ENCODE results near the gene ENPP6. TPM values are rescaled to one million over a fixed set of nuclear protein-coding genes. Genes with fewer than 3 reads are reported as not detected.

ENPP6 gene
- total RNA-seq, 3 donors from 2014 or later (not counting 1 experiment from before 2014, with no cell fraction given), result 0.23 TPM; not detected in 2

DNA sequence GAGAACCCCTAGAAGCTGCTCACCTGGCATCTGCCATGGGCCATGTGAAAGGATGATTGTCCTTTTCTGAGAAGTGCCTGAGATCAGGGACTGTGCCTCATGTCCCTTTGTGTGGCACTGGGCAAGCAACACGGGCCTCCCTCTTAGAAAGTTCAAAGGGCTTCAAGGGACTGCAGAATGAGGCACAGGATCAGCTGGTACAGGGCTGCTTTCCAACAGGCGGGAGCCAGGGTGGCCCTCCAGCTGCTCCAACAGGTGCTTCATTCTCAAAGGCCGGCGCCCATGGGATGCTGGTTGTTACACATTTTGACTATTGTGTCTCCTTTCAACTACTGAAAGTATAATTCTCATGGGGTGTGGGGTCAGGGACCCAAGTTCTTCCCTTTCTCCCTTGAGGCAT is 114.7 kb downstream of the ENPP6 start:
- no peak for ATAC-seq
- no peak for TF ChIP-seq CTCF (IDR thresholded peaks at IDR 0.05)
- no peak for DNase-seq
- H3K36me3 Mint-ChIP-seq, result no peaks in the 10 kb centered on the region
- no peaks in the 10 kb centered on the region for H3K36me3 ChIP-seq (ENCODE audit: control insufficient read depth, insufficient read depth, low read length)
- no peak overlapping the region for H3K4me3 ChIP-seq (ENCODE audit: low read length)
- peaks cover 0 to 7% of the 10 kb centered on the region in 2 donors for H3K27me3 Mint-ChIP-seq (ENCODE audit: low read depth in 2 of 2)
- H3K27ac ChIP-seq (ENCODE audit: low read length), result no peak overlapping the region
- H3K27me3 ChIP-seq (ENCODE audit: control insufficient read depth, insufficient read depth, low read length), result no peaks in the 10 kb centered on the region
- no peak overlapping the region for H3K27ac Mint-ChIP-seq
- intact Hi-C loops (cut with micrococcal nuclease), result no loop called here
- H3K4me1 ChIP-seq (ENCODE audit: control insufficient read depth, insufficient read depth, low read length), result no peaks in the 10 kb centered on the region
- no peaks in the 10 kb centered on the region for H3K9me3 ChIP-seq (ENCODE audit: control insufficient read depth, insufficient read depth, low read length)
- H3K4me3 Mint-ChIP-seq, result no peak overlapping the region
- WGBS (ENCODE audit: insufficient coverage), result 85% methylated on average over 4 of the region's 4 CpGs
- H3K9me3 Mint-ChIP-seq, result no peaks in the 10 kb centered on the region
- peaks cover 0 to 3% of the 10 kb centered on the region in 2 donors for H3K4me1 Mint-ChIP-seq

DNA sequence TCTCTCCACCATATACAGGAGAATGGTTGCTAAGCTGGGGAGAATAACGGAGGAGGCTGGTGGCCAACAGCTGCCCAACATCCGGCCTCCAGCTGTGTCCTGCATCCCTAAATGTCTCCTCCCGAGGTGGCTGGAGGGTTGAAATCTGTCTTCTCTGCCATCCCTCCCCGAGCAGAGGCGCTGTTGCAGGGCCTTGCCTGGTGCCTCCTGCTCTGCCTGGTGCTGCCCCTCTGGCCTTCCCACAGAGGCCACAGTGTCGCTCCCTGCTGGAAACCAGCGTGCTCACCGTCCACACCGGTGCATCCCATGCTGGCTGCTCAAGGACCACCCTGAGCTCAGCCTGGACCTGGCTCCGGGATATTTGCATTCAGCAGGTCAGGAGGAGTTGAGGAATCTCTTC is 115.2 kb downstream of the ENPP6 start:
- H3K27ac Mint-ChIP-seq, result no peak overlapping the region
- no peaks in the 10 kb centered on the region for H3K4me1 ChIP-seq (ENCODE audit: control insufficient read depth, insufficient read depth, low read length)
- no peaks in the 10 kb centered on the region for H3K27me3 ChIP-seq (ENCODE audit: control insufficient read depth, insufficient read depth, low read length)
- H3K9me3 ChIP-seq (ENCODE audit: control insufficient read depth, insufficient read depth, low read length), result no peaks in the 10 kb centered on the region
- peaks cover 0 to 3% of the 10 kb centered on the region in 2 donors for H3K4me1 Mint-ChIP-seq
- H3K4me3 Mint-ChIP-seq, result no peak overlapping the region
- H3K36me3 Mint-ChIP-seq, result no peaks in the 10 kb centered on the region
- peaks cover 0 to 7% of the 10 kb centered on the region in 2 donors for H3K27me3 Mint-ChIP-seq (ENCODE audit: low read depth in 2 of 2)
- no peak overlapping the region for H3K27ac ChIP-seq (ENCODE audit: low read length)
- intact Hi-C loops (cut with micrococcal nuclease), result no loop called here
- no peak overlapping the region for H3K4me3 ChIP-seq (ENCODE audit: low read length)
- H3K36me3 ChIP-seq (ENCODE audit: control insufficient read depth, insufficient read depth, low read length), result no peaks in the 10 kb centered on the region
- no peak for ATAC-seq
- WGBS (ENCODE audit: insufficient coverage), result 89% methylated on average over 10 of the region's 10 CpGs
- no peaks in the 10 kb centered on the region for H3K9me3 Mint-ChIP-seq
- no peak for DNase-seq
- no peak for TF ChIP-seq CTCF (IDR thresholded peaks at IDR 0.05)

DNA sequence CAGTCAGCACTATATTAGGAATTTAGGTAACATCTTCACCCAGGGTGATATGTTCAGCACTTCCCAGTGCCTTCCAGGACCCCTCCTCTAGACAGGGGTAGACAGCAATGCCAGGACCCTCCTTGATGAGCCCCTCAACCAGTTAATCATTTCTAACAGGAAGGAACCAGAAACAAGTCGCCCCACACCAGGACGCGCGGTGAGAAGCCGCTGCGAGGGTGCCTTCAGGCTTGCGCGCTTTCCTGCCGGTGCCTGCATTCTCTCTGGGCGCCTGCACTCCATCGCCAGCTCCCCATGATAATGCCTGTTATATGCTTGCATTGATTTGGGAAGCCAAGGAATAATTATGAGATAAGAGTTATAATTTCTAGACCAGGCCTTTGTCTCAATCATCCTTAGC is 116.0 kb downstream of the ENPP6 start:
- H3K27me3 ChIP-seq (ENCODE audit: control insufficient read depth, insufficient read depth, low read length), result no peaks in the 10 kb centered on the region
- Mint-ChIP-seq H3K27ac (no peak overlapping the region), H3K36me3 (no peaks in the 10 kb centered on the region), H3K4me1 (peaks cover 0 to 3% of the 10 kb centered on the region in 2 donors), H3K27me3 (ENCODE audit: low read depth in 2 of 2) (peaks cover 0 to 7% of the 10 kb centered on the region in 2 donors), H3K4me3 (no peak overlapping the region), H3K9me3 (no peaks in the 10 kb centered on the region)
- ATAC-seq (no peak), DNase-seq (no peak)
- H3K4me3 ChIP-seq (ENCODE audit: low read length), result no peak overlapping the region
- 88% methylated on average over 11 of the region's 11 CpGs for WGBS (ENCODE audit: insufficient coverage)
- H3K27ac ChIP-seq (ENCODE audit: low read length), result no peak overlapping the region
- no peaks in the 10 kb centered on the region for H3K9me3 ChIP-seq (ENCODE audit: control insufficient read depth, insufficient read depth, low read length)
- TF ChIP-seq CTCF (IDR thresholded peaks at IDR 0.05), result no peak
- intact Hi-C loops (cut with micrococcal nuclease), result no loop called here
- no peaks in the 10 kb centered on the region for H3K36me3 ChIP-seq (ENCODE audit: control insufficient read depth, insufficient read depth, low read length)
- H3K4me1 ChIP-seq (ENCODE audit: control insufficient read depth, insufficient read depth, low read length), result peaks cover 6% of the 10 kb centered on the region

DNA sequence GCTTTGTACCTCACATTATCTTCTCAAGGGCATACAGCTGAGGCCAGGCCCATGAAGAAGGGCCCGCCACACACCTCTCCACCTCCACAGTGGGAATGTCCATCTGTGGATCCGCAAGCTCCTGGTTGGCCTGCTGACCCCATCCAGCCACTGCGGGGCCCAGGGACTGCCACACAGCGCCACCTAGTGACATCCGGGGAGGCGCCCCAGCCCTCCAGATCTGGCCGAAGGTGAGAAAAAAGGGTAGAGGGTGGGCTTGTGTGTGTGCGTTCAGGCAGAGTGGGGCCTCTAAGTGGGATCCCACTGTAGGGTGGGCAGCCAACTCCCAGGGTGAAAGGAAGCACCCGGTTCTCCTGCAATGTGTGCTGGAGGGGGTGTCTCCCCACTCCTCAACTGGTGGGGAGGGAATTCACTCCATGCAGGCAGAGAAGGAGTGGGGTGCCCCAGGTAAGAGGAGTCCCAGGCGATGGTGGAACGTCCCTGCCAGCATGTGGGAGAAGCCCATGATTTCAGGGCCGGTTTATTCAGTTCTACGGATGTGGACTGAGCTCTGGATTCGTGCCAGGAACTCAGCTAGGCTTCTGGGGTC is 117.3 kb downstream of the ENPP6 start:
- WGBS (ENCODE audit: insufficient coverage), result 82% methylated on average over 13 of the region's 14 CpGs
- H3K27ac ChIP-seq (ENCODE audit: low read length), result no peak overlapping the region
- peaks cover 0 to 7% of the 10 kb centered on the region in 2 donors for H3K27me3 Mint-ChIP-seq (ENCODE audit: low read depth in 2 of 2)
- H3K4me1 Mint-ChIP-seq, result peaks cover 0 to 3% of the 10 kb centered on the region in 2 donors
- H3K9me3 Mint-ChIP-seq, result no peaks in the 10 kb centered on the region
- H3K27me3 ChIP-seq (ENCODE audit: control insufficient read depth, insufficient read depth, low read length), result no peaks in the 10 kb centered on the region
- H3K36me3 Mint-ChIP-seq, result no peaks in the 10 kb centered on the region
- TF ChIP-seq CTCF (IDR thresholded peaks at IDR 0.05), result peak; percentile 30
- peaks cover 6% of the 10 kb centered on the region for H3K4me1 ChIP-seq (ENCODE audit: control insufficient read depth, insufficient read depth, low read length)
- no peaks in the 10 kb centered on the region for H3K36me3 ChIP-seq (ENCODE audit: control insufficient read depth, insufficient read depth, low read length)
- no peak overlapping the region for H3K4me3 Mint-ChIP-seq
- no peak overlapping the region for H3K4me3 ChIP-seq (ENCODE audit: low read length)
- ATAC-seq (peak in 1 of 3 donors; percentile 51), DNase-seq (peak in 1 of 2 donors; percentile 32)
- no peaks in the 10 kb centered on the region for H3K9me3 ChIP-seq (ENCODE audit: control insufficient read depth, insufficient read depth, low read length)
- no peak overlapping the region for H3K27ac Mint-ChIP-seq
- intact Hi-C loops (cut with micrococcal nuclease), result no loop called here

All from natural killer cell (primary cell).